GM21717 (cell line): ENCODE results near the gene ADGRB2.

ENCODE experiments used
- ATAC-seq: cut with Tn5 transposase; IDR thresholded peaks from one replicate; pipeline ENCODE4 v1.9.1; 2021; ENCODE audit warnings: mild to moderate bottlenecking, moderate library complexity; ENCODE audit not compliant: unreplicated experiment

ADGRB2 gene

DNA sequence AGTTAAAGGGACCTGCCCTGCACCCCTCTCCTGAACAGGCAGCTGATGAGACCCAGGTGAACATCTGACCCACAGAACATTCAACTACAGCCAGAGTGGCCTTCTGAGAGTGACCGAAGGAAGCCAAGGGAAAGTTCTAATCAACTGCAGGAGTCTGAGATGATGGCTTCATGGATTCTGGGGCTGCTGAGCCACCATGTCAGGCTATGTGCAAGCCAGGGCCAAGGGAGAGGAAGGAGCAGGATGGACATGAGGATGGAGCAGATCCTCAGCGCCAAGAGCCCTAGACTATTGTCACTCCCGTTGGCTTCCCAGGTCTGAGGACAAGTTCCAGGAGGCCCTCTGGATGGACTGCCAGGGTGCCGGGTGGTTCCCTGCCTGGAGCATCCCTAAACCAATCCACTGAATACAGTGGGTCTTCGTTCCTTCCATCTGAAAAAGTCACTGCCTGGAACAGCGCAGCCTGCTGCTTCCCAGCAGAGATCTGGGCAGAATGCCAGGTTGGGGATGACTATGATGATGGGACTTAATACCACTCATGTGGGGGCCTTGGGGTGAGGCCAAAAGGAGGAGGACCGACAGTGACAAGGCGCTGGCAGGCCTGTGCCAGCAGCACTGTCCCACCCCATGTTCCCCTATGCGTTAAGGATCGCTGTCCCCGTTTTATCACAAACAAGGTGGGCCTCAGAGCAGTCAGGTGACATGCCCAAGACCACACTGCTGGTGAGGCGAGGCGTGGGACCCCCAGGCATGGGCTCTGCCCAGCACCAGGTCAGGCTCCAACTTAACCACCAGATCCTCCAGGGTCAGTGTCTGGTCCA is 31.9 kb upstream of the ADGRB2 start:
- no peak for ATAC-seq

DNA sequence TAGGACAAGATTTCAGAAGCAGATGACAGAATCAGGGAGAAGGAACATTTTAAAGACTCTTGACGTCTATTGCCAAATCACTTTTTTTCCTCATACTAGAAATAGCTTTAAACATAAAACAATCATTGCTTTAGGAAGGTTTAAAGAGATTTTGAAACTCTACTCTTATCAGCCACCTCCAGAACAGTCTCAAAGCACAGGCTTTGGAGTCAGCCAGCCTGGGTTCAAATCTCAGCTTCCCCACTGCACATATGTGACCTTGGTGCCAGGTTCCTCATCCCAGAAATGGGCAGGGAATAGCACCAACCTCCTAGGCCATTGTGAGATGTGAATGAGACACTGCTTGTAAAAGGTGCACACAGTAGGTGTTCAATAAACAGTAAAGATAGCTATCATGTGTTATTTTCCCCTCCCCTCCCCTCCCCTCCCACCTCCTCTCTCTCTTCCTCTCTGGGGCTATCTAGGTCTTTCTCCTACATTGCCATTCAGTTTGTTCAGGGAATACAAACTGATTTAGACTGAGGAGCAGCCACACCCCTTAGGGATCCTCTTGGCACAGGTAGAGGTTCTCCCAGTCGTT is 31.0 kb upstream of the ADGRB2 start:
- no peak for ATAC-seq

DNA sequence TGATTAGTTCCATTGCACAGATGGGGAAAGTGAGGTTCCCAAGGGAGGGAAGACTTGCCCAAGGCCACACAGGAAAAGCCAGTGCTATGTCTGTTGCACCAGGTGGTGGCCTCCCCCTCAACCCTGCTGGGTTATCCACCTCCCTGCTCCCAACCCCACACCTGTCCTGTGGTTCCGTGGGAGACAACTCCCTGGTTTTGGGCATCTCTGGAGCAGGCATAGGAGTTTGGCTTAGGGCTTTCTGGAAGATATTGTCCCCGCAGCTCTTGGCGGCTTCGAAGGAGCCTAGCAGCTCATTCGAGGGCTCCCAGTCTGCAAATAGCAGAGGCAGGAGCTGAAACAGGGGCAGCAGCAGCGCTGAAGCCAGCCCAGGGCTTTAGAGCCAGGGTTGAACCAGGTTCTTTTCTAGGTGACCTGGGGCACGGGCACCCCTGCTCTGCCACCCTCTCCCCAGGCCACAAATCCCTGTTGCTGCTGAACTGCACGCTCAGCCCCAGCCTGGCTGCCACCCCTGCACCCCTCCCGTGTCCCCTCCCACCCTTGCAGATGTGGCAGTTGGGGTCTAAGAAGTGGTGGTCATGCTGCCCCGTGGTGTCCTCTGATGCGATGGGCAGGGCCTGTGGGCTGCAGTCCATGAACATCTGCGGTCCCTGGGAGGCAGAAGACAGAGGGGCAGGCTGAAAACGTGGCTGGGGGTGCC is 29.6 kb upstream of the ADGRB2 start:
- no peak for ATAC-seq

DNA sequence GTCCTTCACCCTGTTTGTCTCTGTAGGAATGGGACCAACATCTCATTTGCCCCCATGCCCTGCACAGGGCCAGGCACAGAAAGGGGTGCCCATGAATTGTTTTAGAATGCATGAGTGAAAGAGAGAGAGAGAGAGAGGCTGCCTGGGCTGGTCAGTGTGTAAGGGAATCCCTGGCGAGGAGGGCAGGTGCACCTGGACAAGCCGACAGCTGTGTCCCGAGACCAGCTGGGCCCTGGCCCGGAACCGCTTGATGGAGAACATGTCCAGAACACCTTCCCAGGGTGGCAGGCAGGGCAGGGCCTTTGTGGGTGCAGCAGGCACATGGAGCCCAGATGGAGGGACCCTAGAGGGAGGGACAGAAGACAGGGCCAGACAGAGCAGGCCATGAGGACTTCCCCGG is 28.9 kb upstream of the ADGRB2 start:
- no peak for ATAC-seq

DNA sequence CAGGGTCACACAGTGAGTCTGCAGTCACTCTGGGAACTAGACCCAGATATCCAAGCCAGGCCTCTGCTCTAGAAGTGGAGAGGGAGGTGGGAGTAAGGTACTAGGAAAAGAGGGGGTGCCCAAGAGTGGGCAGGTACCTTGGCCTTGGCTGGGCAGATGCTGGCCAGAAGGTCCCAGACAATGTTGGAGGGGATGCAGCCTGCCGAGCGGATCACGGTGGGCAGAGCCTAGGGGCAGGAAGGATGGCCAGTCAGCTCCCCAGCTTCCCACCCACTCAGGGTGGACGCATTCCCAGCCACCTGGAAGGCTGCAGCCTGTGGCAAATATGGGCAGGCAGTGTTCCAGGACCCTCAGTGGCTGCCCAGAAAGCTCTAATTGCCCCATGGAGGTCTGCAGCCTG is 28.4 kb upstream of the ADGRB2 start:
- no peak for ATAC-seq

DNA sequence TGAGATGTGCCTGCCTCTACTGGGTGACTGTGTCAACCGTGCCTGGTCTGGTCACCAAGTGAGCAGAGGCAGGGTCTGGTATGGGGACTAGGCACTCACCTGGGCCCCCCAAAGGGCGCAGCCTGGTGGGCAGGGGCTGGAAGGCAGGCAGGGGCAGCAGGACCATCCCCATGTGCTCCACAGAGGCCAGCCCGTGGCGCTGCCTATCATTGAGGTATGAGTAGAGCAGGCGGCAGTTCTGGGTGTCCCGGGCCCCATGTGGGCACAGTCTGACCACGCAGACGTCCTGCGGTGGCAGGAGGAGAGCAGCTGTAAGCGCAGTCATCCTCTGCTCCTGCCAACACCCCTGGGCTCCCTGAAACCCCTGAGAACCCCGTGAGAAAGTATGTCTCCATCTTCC is 28.0 kb upstream of the ADGRB2 start:
- no peak for ATAC-seq

DNA sequence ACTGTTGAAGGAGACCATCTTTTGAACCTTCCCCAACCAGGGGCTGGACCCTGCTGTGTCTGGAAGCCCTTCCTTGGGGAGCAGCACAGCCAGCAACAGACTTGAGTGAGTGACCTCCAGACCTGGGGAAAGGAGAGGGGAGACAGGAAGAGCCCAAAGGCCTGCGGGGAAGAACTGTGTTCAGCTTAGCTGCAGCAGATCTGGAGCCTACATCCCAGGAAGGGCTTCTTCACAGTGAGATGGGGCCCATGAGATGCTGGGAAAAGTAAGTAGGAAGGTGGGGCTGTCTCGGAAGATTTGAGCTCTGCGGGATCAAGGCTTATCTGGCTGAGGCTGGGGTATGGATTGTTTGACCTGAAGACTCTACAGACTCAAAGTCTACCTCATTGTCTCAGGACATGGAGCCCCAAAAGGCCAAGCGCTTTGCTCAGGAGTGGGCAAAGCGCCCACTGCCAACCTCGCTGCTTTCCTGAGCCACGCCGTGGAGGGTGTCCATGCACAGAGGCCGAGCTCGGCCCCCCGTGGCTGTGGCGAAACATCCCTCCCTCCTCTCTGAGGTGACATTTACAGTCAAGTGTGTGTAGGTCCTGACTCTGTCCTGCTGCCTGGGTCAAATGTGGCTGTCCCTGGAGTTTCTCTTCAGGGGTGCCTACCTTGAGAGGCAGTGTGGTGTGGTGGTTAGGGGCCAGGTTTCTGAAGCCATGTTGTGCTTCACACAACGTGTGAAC is 27.2 kb upstream of the ADGRB2 start:
- ATAC-seq, result no peak

DNA sequence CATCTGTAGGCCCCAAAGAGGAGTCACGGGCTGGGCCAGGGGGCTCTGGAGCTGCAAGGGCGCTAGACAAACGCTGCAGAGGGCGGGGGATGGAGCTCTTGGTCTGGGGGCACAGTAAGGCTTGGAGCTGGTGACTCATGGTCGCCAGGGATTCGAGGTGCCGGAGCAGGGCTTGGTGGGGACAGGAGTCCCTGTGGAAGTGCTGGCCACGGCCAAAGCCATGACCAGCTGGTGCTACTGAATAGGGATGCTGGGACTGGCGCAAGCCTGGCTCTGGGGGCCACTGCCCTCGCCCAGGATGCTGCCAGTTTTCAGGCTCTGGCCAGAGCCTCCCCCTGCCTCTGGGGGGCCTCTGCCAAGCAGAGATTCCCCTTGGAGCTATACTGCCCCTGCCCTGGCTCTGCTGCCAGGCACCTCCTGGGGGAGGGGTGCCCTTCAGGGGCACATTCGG is 26.5 kb upstream of the ADGRB2 start:
- ATAC-seq, result no peak

DNA sequence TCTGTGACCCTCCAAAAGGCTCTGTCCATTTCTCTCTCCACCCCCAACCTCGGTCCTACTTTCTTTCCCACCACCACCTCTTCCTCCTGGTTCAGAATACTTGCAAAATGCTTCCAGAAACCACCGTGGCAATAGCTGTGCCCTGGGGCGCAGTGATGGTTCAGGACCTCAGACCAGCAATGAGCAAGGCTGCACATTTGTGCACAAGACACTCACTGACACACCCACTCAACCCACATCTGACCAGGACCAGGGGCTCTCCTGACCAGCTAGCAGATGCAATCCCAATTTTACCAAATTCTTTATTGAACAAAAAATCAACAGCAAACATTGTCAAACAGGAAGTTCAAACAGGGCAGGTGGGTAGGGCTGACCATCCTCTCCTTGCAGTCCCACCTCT is 26.0 kb upstream of the ADGRB2 start:
- ATAC-seq, result no peak

DNA sequence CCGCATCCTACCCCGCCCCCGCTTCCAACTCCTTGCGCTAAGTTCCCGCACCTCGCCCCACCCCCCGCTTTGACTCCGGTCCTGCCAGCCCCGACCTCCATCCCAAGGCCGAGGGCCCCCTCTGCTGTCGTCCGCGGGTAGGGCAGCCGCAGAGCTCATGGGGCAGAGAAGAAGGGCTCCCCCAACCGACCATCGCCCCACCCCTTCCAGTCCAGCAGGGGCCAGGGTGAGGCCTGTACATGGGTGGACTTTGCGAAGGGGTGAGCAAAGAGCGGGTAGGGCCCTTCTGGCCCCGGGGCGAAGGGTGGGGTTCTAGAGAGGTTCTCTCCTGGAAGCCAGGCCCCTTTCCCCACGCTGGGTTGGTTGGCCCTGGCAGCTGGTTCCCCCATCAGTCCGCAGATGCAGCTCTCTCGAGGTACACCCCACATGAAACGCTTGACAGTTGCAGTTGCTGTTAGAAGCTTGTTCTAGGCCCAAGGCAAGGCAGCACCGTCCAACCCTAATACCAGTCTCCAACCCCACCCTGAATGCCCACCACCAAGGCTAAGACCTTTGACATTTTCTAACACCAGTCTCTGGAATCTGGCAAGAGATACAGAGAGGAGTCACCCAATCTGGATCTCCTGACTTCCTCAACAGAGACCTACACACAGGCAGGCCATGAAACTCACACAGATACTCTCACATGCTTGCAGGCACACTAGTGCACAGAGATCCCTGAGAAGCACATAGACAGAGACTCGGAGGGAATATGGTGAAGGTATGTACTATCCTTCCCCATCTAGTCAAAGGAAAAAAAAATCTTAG is 25.3 kb upstream of the ADGRB2 start:
- no peak for ATAC-seq

DNA sequence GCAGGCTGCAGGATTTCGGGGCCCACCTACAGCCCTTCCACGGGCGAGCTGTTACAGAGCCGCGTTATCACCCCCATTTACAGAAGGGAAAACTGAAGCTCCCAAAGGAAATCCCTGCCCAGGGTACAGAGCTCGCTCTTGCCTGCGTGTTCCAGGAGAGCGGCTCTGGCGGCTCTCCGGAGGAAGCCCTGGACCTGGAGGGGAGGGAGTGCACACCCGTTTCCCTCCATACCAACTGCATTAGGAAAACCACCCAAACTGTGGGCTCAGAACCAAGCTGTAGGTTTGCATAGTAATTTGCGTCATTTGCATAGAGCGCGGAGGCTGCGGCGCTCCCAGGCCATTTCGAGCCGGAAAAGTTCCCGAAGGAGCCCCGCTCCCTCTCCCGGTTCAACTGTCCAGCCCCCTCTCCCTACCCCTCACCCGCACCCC is 24.7 kb upstream of the ADGRB2 start:
- peak; percentile 10 for ATAC-seq

DNA sequence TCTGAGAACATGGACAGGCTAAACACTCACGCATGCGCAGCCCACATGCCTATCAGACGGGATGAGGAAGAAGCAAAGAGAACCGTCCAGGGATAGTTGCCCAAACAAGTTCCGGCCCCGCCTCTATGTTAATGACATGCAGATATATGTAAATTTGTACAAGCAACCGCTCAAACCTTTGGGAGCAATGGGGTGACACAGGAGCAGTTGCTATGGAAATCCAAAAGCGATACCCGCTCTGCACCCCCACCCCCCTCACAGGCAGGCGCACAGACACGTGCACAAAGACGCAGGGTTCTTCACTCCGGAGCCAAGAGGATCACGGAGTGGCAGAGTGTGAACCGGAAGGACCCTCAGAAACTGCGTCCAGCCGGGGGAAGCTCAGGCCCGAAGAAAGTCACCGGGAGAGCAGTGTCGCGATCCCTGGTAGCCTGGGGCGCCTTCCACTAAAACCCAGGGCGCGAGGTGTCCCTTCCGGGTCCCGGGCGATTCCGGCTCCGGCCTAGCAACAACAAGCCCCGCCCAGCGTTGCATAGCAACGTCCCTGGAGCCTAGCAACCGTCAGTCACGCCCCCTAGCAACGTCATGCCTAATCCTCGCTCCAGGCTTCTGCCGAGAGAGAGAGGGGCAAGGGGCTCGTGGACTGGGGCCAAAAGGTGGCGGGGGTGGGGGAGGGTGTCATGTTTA is 24.1 kb upstream of the ADGRB2 start:
- peak; percentile 56 for ATAC-seq

DNA sequence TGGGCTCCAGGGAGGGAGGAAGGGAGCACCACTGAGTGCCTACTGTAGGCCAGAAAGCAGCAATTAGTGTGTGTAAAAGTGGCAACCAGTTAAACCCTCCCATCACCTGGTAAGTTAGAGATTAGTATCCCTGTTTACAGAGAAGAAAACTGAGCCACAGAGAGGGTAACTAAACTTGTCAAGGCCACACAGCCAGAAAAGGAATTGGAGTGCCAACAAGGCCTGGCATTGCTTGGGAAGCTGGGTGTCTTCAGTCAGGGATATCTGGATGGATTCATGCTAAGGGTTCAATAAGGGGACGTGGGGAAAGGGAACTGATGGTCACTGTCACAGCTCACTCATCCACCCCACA is 23.6 kb upstream of the ADGRB2 start:
- no peak for ATAC-seq

DNA sequence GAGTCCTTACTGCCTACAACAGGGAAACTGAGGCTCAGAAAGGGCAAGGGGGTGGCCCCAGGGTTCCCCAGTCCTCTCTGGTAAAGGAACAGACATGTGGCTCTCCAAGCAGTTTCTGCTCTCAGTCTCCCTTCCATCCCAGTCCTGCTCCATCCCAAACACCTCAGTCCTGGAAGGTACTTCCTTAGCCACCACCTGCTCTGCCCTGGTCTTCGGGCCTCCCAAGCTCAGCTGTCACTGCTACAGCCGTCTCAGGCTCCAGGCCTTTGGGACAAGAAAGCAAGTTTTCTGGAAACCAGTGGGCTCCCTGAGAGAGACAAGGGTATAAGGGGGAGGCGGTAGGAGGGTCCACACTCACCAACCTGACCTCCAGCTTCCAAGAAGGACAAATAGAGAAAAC is 23.1 kb upstream of the ADGRB2 start:
- no peak for ATAC-seq

DNA sequence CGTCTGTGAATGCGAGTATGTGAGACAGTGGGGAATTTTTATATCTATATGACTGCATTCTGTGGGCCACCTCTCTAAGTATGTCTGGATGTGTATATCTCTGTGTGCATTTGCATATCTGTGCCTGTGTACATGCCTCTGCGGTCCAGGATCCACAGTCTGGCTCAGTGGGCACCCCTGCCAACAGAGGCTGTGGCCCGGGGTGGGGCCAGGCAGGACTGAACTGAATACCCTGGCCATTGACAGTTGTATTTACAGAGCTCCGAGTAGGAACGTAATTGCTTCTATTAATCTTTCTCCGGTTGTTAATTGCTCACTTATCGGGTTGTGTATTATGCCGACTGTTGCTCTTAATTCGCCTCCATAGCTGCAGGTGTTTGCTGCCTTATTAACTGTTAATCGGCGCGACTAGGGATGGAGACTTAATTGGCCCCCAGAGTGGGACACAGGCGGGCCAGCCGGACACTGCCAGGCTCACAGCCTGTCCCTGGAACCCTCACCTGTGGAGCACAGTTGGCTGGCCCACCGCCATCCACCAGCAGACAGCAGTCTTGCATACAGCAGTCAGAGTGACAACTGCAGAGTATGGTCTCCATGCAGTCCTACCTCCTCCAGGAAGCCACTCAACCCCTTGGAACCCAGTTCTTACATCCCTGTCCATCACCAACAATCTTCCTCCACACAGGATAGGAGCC is 22.4 kb upstream of the ADGRB2 start:
- ATAC-seq, result no peak

DNA sequence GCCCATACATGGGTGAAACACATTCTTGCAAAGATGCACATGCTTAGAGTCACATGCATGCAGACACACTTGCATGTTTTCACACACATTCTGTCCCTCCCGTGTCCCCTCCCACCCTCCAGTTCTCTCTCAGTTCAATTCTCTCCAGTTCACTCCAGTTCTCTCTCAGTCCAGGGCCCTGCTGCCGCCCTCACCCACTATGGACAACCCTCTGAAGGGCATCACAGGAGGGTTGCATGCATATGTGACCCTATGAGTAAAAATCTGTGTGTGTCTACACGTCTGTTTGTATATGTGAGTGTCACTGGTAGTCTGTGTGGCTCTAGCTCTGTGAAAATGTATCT is 21.8 kb upstream of the ADGRB2 start:
- no peak for ATAC-seq

DNA sequence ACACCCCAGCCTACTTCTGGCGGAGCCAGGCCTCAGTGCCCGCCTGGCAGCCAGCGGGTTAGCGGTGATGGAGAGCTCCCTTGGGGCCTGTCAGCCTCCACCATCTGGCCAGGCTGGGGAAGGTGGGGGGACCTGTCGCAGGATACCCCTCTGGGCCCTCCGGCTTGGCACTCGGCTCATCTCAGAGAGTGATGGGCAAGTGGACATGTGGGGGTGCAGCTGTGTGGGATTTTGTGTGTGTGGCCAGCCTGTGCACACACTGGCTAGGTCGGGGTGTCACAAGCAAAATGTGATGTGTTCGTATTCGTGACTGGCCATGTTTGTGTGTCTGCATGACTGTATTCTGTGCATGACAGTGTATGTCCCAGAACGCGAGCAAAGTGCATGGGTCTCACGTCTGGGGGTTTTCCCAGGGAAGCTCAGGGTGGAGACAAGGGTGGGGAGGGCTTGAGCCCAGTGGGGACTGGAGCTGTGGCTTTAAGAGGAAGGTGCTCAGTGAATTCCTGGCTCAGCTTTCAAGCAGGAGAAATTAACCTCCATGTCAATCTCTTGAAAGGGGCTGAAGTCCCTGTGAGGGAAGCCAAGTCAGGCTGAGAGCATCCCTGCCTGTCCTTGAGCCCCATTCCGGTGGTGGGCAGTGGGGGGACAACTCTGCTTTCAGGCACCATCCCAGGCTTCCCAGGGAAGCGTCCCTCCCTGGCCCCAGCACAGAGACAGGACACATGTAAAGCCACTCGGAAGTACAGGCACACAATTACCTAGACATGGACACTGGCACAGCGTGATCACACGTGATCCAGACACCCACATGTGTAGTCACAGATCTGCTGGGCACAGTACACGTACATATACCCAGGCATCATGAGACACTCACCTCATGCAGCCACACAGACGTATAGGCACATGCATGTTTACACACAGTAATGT is 21.1 kb upstream of the ADGRB2 start:
- no peak for ATAC-seq

DNA sequence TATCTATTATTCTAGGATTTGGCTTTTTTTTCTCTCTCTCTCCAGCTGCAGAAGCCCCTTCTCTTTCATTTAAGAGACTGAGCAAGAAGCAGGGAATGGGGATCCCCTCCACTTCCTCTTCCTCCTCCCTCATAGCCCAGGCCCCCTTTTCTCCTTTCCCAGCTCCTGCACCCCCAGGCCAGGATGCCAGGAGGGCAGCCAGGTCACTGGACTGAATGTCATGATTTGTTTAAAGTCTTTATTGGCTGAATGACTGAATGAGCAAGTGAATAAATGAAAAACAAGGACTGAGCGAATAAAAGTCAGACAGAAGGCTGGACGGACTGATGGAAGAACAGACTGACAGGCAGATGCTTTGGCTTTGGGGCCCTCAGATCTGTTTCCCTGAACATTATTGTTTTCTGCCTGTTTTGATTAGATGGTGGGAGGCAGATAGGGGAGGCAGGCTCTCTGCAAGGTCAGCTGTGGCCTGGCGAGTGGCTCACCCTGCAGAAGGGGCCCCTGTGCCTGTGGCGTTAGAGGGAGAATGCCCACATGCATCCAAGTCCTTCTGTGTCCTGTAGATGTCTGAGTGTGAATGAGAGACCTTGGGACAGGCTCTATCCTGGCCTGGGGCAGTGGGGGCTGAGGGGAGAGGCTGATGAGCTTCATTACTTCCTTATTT is 20.3 kb upstream of the ADGRB2 start:
- ATAC-seq, result no peak
